NCI-H2227 (cell line): Measurements from ENCODE around the gene ZNF143.

Experiments
- DNase-seq: peaks from one replicate; lab custom pipeline; 2025; ENCODE audit not compliant: unreplicated experiment; lab: John Stamatoyannopoulos, UW

Gene ZNF143

DNA sequence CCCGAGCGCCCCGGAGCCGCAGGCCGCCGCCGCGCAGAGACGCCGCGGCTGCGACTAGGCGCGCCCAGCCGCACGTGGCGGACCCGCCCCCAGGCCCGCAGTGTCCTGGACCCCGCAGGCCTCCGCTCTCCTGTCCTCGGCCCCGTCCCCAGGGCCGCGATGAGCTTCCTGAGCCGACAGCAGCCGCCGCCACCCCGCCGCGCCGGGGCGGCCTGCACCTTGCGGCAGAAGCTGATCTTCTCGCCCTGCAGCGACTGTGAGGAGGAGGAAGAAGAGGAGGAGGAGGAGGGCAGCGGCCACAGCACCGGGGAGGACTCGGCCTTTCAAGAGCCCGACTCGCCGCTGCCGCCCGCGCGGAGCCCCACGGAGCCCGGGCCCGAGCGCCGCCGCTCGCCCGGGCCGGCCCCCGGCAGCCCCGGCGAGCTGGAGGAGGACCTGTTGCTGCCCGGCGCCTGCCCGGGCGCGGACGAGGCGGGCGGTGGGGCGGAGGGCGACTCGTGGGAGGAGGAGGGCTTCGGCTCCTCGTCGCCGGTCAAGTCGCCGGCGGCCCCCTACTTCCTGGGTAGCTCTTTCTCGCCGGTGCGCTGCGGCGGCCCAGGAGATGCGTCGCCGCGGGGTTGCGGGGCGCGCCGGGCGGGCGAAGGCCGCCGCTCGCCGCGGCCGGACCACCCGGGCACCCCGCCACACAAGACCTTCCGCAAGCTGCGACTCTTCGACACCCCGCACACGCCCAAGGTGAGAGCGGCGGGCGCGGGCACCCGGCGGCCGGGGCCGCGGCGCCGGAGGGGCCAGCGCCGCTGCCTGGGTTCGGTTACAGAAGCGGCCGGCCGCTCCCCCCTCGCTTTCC, 113.2 kb downstream of the ZNF143 start:
- peak; percentile 55 for DNase-seq

DNA sequence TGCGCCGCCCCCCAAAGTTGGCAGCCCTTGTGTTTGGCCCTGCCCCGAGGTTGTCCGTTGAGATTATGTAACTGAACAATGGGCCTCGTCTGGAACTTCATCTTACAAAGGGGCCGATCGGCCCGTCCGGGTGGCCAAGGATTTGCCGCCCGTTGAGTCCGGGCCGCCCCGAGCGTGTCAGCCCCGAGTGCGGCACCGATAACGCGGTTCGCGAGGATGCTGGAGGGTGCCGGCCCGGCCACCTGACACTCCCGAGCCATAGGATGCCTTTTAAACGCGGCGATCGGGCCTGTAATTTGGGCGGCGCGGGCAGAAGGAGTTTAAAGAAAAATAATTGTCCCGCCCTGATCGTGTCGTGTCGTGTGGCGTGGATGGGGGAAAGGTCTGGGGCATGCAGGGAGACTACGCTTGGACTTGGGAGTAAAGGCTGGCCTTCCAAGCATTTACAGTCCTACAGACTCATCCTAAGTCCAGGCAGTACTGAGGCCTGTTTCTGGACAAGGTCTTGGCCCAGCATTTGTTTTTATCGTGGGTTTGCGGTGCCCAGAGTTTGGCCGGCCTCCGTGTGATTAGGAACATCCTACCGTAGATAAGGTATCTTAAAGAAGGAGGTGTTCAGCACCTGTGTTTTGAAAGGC, 113.9 kb downstream of the ZNF143 start:
- peak; percentile 27 for DNase-seq

- DNase-seq = peak; percentile 83
Observed at GRCh38 chr11:9575260-9576240, 114.7 kb downstream of the ZNF143 start.

DNA sequence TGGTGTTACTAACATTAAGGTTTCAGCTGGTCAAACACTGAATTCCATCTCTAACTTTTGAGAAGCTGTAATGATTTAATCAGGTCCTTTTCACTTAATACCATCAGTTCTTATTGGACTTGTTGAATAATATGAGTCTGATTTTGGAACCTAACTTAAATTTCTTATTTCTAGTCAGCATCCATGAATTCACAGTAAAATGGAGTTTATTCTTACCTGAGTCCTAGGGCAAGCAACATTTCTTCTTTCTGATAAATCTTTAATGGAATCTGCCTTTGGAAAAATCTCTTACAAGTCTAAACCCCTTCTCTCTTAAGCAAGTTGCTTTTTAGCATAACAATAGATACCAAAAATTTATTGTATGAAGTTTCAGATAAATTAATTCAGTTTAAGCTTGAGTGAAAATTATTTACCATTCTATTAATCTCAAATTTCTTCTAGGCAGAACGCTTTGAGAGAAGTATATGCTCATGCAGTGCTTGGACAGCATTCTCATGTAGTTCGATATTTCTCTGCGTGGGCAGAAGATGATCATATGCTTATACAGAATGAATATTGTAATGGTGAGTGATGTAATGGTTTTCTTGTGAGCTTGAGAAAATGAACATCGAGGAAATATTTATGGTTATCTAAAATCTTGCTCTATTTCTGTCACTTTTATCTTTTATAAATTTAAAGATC, 116.0 kb downstream of the ZNF143 start:
- DNase-seq = no peak

GRCh38 chr11:9577556-9577955, 116.7 kb downstream of the ZNF143 start:
- no peak for DNase-seq
